Cerebellar cortex (tissue), 1 donor: Measurements from ENCODE around the gene ADAM15.

Experiments
- DNase-seq: peaks from one replicate; pipeline ENCODE4 v3.0.0-alpha.2; 2015; ENCODE audit warnings: low spot score

The ADAM15 gene, protein sequence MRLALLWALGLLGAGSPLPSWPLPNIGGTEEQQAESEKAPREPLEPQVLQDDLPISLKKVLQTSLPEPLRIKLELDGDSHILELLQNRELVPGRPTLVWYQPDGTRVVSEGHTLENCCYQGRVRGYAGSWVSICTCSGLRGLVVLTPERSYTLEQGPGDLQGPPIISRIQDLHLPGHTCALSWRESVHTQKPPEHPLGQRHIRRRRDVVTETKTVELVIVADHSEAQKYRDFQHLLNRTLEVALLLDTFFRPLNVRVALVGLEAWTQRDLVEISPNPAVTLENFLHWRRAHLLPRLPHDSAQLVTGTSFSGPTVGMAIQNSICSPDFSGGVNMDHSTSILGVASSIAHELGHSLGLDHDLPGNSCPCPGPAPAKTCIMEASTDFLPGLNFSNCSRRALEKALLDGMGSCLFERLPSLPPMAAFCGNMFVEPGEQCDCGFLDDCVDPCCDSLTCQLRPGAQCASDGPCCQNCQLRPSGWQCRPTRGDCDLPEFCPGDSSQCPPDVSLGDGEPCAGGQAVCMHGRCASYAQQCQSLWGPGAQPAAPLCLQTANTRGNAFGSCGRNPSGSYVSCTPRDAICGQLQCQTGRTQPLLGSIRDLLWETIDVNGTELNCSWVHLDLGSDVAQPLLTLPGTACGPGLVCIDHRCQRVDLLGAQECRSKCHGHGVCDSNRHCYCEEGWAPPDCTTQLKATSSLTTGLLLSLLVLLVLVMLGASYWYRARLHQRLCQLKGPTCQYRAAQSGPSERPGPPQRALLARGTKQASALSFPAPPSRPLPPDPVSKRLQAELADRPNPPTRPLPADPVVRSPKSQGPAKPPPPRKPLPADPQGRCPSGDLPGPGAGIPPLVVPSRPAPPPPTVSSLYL

DNA sequence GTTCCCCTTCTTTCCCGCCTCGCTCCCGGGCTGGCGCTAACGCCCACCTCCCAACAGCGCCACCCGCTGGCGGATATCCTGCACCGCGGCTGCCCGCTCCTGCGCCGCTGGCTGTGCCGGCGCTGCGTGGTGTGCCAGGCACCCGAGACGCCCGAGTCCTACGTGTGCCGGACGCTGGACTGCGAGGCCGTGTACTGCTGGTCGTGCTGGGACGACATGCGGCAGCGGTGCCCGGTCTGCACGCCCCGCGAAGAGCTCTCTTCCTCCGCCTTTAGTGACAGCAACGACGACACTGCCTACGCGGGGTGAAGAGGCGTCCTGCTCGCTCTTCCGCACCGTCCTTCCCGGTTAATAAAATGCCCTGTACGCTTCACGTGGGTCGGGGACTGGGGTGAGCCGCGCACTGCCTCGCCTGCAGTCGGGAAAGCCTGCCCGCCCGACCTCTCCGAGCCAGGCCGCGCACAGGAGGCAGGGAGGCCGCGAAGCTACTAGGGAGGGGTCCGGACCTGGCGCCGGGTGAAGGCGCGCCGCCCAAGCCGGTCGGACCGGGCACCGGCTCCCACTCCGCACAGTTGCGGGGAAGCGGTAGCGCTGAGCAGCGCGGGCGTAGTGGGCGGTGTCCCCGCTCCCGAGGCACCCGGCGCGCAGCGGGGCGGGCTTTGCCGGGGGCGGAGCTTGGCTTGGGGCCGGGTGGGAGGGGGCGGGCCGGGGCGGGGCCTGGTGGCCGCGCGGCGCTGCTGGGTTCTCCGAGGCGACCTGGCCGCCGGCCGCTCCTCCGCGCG is at the start of gene ADAM15:
Gene ADAM15 (plus strand): TSS at position 757 of the 782 bp plus-strand sequence. CDS start 71 bp downstream, outside the sequence.
- peak; percentile 74 for DNase-seq

DNA sequence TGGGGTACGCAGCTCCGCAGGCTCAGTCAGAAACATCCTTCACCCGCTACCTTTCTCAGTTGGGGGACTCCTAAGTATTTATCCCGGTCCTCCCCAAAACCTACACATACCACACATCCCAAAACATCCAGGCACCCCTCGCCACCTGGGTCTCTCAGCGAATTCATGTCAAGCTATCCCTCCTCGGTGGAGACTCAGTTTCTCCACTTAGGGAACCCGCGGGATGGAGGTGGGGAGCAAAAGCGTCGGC is 49.8 kb upstream of the ADAM15 start:
- no peak for DNase-seq

DNA sequence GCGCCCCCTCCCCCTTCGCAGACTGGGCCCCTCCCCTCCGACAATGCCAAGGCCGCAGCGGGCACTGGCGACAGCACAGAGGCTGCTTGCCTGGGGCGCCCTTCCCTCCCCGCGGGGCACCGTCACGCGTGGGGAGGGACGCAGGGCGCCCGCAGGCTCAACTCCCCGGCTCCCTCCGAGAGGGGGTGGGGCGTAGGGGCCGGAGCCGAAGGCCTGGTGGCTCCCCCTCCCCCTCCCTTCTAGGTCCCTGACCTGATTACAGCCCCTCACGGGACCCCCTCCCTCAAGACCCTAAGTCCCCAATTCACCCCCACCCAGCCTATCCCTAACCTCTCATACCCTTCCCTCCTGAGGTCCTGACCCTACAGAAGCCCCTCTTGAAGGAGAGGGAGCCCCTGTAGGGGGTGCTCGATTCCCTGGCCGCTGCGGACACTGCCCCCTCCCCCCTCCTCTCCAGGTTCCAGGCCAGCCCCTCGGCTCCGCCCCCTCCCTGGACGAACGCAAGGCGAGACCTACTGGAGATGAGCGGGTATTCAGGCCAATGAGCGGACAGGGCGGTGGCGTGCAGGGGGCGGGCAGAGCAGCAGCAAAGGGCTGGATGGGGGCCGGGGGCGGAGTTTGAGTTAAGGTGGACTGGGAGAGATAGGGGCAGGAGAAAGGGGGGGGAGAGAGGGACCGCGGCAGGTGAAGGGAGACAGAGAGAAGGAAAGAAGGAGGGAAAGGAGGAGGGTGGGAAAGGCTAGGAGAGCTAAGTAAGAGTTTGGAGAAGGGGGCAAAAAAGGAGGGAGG is 49.2 kb upstream of the ADAM15 start:
- peak; percentile 99 for DNase-seq

DNA sequence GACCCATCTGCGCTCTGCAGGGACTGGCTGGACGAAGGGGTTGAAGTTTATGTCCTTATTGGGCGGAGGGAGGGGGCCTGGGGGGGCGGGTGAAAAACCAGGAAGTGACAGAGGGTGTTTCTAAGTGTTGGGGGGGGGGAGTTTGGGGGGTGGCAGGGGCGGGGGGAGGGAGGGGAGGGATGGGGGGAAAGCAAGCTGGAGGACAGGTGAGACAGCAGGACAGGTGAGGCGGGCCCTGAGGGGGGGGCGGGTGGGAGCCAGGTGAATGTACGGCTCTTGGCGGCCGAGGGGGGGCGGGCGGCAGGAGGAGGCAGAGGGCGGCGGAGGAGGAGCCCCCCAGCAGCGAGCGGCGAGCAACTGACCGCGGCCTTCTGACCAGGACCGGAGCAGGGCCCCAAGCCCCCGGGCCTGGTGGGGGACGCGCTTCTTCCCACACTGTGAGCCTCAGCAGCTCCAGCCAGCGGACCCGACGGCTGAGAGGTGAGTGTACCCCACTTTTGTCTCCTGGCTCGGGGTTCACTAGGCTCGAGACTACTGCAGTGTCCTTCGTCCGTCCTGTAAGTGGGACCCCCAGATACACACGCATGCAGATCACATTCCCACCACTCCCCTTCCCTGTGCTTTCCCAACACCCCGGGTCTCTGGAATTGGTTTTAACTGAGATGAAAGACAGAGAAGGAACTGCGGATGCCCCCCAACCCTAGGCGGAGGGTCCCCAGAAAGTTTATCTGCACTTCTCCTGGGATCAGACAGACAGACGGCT is 48.5 kb upstream of the ADAM15 start, which contains the start of gene ZBTB7B:
Gene ZBTB7B (plus strand): TSS at position 339 of the 763 bp plus-strand sequence. CDS start 11,859 bp downstream, outside the sequence.
- no peak for DNase-seq

DNA sequence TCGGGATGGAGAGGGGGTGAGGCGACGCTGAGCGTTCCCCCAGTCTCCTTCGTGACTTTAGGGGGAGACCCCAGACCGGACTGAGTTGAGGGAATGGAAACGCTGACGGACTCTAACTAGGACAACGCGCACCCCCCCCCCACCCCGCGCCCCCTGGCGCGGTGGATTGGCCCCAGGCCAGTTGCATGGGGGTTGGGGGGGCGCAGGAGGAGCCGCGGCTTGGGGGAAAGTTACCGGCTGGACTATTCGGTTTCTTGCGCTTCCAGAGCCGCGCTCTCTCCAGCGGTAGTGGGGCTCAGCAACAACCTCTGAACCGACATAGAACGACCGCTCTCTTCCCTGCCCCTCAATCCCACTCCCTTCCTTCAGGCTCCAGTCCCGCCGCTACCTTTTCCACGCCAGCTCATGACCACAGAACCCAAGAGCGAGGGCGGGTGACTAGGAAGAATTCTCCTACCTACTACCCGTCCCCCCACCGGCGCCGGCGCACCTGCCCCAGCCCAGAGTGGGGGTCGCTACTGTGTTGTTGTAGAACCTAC is 47.8 kb upstream of the ADAM15 start:
- DNase-seq, result no peak

DNA sequence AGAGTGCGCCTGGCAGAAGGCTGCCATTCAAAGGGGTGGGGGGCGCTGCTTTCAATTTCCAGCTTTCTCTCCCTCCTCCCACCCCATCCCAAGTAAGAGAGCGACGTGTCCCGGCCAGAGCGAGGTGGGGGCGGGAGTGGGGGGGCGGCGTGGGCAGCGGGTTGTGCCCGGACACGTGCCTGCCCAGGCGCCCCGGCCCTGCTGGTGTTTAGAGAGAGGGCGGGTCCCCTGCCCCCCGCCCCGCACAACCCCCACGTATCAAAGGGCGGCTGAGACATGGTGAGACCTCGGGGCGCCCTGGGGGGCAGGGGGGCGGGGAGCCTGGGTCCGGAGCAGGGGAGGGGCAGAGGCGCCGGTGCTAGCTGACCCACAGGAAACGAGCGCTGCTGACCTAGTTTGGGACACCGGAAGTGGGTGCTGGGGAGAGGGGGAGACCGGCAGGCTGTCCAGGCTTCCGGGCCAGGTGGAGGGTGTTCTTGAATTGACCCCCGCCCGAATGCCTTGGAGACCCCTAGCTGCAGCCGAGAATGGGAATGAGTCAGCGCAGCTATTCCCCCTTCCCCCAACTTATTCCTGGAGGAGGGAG is 47.3 kb upstream of the ADAM15 start:
- no peak for DNase-seq

DNA sequence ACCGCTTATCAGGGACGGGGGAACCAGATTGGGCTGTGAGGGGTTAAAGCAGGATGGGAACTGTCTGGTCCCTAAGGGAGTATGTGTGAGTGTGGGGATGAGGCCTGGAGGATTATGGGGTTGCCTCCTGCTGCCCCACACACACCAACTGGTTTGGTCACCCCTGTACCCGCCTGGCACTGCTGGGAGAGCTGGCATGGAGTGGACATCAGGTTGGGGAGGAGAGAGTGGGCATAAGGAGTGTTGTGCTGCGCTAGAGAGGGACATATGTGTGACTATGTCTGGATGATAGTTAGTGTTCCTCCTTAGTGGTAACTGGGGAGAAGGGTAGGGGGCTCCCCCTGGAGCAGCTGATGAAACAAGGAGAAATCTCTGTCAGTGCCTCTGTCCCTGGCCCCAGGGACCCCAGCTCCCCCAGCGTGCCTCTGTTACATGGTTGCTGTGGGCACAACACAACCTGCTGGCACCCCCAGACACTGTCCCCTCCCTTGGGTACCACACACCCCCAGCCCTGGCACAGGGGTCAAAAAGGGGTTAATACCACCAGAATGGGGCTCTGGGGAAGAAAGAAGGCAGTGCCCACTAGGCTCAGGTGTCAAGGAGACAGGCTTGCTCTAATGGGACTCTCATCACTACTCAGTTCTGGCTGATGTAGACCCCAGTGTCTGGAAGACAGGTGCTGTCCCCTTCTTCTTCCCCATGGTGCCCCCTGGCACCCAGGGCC is 46.6 kb upstream of the ADAM15 start:
- no peak for DNase-seq

DNA sequence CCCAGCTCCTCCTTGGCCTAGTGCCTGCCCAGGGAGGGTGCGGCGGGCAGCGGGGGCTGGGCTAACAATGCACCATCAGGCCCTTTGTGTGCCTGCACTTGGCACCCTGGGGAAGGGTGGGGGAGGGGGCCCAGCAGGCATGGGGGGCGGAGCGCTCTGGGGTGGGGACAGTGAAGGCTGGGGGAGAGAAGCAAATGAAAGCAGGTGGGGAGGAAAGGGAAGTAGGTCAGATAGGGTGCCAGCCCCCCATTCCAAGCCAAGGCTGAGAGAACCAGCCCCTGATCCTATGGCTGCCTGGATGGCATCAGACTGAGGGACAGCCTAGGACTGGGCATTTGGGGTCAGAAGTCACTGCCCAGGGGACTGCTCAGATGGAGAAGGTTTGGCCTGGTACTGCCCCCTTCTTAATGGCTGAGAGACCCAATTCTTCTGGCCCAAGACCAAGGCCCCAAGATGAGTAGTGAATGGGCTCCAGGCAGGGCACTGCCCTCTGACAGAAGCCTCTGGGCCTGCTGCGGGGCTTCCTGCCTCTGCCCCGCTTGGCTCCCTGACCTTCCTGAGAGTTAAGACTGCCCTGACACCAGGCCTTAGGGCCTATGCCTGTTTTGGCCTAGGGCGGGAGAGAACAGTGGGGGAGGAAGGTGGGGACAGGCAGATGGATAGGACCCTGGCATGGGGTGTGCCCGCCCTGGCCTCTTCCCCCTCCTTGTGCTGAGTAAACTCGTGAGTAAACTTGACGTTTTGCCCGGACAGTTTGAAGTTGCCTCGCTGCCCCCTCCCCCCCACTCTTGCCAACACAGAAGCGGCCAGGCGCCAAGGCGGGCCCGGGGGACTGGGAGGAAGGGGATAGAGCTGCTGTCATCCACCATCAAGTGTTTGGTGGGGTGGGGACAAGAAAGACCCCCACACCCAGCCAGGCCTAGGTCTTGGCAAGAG is 45.8 kb upstream of the ADAM15 start:
- no peak for DNase-seq

DNA sequence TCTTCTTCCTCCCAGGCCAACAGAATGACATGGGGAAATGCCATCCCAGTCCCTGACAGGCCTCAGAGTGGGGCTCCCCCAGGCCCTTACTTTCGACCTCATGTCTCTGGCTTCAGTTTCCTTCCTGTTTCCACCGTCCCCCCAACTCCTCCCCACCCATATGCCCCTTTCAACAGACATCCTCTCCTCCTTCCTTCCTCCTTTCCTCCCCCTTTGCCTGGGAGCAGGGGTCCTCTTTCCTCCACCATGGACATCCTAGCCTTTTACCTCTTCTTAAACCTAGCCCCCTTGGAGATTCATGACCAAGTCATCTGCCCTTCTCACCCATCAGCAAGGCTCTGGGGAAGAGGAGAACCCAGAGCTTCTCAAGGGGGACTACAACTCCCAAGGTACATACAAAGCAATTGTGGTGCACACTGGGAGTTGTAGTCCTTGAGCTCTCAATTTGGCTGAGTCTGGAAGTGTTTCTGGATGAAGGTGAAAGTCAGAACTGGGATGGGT is 44.5 kb upstream of the ADAM15 start:
- DNase-seq, result peak; percentile 83

DNA sequence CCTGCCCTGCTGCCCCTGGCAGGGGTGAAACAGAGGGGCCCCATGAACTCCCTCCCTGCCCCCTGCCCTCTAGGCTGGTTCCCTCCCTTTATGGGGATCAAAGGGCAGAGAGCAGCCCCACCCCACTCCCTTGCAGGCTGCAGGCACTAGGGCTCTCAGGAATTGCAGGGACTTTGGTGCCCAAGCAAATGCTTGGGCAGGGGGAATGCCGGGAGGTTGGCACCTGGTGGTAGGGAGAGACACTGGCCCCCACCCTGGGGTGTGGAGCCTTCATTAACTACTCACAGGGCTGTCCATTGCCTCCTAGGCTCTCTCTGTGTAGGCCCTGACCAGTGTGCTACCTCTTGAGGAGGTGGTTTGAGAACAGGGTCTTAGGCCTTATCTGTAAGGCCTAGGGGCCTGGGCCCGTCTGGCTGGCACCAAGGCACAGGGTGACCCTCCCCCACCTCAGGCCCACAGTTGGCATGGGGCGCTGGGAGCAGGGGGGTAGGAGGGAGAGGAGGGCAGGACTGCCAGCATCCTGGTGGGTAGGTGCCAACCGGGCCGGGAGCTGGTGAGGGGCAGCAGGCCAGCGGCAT is 43.8 kb upstream of the ADAM15 start:
- DNase-seq, result no peak

DNA sequence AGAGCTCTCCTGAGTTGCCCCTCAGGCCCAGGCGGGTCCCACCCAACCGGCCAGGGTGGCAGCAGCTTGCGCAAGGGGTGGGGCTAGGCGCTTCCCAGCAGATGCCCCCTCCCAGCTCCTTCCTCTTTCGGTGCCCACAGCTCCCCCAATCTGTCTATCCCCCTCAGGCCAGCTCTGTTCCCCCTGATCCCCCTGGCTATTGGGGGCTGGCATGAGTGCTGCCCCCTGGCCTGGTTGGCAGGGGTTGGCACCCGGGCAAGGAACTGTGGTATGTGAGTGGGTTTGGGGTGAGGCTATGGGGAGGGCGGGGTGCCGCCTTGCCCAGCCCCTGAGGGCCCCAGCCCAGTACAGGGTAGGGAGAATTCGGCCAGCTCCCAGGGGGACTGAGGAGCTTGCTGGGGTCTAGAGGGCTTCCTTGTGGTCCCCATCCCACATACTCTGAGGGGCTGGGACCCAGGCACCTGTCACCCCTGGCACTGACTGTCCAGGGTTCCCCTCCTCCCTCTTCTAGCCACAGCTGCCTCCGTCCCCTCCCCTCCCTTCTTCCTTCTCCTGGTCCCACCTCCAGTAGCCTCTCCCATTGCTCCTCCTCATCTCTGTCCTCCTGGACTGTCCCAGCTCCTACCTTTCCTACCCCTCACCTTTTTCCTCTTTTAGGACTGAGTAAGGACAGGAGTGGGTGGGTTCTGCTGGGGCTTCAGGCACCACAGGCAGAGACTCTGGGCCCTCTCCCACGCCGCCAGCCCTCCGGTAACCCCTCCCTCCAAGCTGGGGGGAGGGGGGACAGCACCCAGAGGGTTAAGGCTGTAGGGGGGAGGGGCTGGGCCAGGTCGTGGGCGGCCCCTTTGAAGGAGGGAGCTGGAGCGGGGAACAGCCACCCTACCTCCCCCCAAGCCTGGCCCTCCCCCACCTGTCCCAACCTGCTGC is 42.8 kb upstream of the ADAM15 start:
- no peak for DNase-seq

DNA sequence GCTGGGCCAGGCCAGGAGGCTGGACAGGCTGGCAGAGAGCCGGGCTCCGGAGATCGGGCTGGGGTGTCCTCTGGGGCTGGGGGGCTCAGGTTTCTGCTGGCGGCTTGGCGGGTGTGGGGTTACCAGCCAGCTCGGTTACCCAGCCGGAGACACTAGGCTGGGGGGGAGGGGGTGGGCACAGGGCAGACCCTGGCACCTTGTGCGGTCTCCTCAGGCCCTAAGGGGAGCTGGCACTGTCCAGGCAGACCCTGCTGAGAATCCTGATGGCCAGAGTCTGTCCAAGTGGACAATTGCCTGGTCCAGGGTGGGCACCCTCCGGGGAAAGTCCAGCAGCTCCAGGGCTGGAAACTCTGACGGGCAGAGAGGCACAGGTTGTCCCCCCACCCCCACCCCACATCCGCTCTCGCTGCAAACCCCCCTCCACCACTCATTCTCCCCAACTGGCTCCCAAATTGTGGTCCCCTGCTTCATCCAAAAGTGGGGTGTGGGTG is 41.9 kb upstream of the ADAM15 start:
- DNase-seq, result no peak

DNA sequence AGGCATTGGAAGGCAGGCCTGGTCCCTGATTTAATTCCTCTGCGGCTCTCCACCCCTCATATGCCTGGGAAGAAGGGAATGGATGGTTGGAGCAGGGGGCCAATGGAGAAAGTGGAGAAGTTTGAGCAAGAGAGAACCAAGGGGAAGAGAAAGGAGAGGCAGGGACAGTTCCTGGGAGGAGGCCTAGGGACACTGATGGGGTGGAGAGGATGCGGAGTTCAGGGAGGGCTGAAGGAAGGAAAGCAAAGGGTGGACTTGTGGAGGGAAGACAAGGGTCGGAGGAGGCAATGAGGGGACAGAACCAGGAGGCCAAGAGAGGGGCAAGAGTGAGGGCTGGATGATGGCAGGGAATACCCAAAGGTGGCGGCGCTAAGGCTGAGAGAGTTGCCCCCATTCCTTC is 41.4 kb upstream of the ADAM15 start:
- DNase-seq, result no peak

DNA sequence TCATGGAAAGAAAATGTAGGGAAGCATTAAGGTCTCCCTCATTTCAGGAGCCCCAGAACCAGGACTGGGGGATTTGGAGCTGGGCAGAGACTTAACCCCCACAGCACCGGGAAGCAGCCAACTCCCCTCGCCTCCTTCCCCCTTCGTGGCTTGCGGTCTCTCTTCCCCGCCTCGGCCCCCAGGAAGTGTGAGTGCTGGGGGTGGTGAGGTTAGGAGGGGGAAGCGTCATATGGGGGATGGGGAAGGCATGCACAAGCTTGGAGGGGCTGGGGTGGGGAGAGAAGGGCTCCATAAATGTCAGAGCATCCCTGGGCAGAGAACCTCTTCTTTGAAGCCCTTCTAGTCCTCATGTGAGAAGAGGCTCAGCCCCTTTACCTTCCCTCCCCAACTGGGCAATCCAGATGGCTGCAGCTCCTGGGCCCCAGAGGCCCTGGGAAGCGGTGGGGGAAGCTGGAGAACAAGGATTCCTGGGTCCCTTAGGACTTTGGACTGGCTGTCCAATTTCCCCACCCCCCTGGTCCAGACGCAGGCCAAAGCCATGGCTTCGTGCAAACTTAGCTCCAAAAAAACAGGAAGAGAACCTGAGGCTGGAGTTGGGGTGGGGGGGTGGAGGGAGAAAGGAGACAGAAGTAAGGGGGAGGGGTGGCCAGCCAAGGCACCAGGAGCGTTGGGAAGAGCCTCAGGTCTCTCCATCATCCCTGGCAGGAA is 40.8 kb upstream of the ADAM15 start:
- no peak for DNase-seq

DNA sequence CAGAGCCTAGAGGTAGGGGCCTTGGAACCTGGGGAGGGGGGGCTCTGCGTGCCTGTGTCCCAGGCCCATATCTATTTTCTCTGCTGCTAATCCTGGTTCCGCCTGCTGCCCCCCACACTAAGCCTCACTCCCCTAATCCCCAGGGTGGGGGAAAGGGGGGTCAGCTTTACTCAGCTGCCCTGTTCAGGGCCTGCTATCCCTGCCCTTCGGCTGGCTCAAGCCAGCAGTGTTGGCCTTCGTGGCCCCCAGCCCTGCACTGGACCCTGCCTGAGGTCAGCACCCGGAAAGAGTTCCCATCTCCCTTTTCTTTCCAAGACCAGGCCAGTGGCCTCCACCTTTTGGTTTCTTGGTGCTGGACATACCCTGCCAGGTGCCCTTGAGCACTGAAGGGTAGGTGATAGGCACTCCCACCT is 40.1 kb upstream of the ADAM15 start:
- no peak for DNase-seq
